Activated T-helper 1 cell treated with anti-CD3 and anti-CD28 coated beads, Interleukin-2, amount 50 U/mL, for 16 hours (primary cell): ENCODE data around the gene BRD7.

Experiments used
- DNase-seq, 2 donors: peaks; one replicate each; pipeline ENCODE4 v3.0.0-alpha.2; 2020; ENCODE audit warnings: low read depth in 1 of 2, low spot score in 1 of 2

Gene BRD7

DNA sequence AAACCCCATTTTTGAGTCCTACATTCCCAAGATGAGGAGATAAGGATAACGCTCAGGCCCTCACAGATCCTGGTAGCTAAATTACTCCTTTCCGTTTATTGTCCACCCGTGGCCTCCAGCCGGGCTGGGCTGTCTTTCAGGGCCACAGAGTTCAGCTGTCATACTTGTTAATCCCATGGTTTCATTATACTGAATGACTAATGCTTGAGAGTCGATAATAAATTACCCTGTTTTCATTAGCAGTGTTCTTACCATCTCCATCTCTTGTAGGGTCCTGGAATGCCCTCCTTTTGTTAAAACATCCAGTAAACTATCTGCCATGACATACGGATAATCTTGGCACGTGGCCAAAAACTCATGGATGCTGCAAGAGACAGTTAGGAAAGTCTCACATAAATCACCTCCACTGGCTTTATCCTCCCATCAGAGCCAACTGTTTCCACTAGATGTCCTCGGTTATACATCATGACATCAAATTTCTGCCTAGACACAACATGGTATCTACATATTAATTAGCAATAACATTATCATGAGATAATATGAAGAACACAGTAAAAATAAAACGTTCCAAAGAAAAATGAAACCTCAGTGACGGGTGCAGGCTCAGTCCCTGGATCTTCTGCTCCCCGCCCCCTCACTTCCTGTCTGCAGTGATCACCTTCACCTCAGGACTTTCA lies 45.3 kb downstream of the BRD7 start:
- no peak for DNase-seq

DNA sequence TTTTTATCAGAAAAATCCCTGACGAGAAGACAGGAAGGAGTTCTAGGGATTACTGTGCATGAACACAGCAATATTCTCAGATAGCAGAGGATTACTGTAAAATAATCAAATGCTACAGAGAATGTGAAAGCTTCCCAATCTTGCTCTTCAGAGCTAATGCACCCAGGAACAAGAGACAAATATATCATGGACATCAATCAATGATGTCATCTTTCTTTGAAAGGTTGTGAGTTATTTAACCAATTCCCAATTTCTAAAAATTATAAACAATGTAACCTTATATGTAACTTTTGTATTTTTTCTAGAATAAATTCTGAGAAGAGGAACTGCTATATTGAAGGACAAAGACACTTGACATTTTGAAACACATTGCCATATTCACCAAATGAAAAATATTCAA lies 46.5 kb downstream of the BRD7 start:
- DNase-seq: no peak

DNA sequence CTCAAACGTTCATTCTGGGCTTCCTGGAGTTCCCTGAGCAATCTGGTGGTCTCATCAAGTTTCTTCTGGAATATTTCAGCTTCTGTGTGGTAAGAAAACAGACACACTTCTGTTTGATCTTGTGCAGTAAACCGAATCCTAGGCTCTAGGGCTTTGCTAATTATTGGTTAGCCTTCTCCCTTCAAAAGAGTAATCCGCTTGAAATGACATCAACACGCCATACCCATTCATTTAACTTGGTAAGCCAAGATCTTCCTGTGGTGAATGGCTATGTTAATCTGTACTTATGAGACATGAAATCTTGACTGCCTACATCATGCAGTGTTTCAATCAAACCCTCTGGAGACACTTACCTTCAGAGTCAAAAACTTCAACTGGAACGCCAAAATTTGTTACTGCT lies 48.5 kb downstream of the BRD7 start:
- no peak for DNase-seq

DNA sequence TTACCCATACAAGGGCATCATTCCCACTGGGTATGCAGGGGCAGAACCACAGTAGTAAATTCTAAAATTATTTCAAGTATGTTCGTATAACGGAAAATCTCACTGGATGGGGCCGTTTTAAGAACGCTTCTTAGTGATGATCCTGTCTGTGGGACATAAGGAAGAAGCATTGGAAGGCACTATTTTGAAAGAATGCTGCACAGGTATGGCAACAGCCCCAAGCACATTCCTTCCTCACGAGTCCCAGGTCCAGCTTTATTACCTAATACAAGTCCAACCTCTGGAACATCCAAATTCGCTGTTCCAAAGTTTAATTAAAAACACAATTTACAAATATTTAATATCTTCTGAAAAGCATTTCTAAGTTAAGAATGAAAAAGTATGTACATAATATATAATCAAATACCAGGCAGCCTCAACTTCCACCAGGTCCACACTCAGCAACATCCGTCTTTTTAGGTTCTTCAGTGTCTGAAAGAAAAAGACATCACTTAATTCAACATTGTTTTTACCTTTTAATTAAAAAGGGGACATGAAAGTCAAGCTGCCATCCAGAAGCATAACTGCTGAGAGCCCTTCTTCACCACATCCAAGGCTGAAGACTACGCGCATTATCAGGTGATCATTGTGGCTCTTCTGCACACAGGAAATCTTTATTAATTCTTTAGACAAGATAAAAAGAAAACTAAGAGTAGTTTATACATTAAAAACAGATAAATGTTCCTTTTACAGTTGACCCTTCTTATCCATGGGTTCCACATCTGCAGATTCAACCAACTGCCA lies 49.8 kb downstream of the BRD7 start:
- DNase-seq: no peak

DNA sequence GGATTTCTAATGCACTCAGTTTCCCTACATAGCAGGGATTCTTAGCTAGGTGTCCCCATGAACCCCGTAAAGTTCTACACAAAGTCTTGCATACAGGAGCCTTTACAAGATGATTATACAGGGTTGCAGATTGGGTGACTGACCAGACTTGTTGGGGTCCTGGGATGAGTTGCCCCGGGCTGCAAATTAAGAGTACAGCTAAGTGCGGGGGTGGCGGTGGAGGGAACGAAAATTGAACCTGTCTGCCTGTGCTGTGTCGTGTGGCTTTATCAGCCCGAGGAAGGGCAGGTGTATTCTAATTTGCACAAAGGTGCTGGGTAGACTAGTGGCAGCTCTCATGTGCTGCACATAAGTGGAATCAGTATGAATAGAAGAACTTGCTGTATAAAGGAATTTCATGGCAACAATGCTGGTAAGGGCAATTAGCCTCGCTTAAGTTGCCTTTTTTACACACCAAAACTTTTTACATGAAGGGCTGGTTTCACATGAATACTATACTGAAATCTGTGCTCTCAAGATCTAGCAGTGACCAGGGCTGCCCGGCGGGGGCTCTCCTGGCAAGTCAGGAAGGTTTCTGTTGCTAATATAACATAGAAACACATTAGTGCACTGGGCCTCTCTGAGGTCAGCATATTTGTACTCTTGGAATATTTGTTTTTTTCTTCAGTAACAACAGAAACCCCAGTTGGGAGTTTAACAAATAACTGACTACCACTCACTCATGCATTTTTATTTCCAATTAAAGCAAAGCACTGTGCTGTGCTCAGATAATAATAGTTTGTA lies 51.7 kb downstream of the BRD7 start:
- DNase-seq: no peak

DNA sequence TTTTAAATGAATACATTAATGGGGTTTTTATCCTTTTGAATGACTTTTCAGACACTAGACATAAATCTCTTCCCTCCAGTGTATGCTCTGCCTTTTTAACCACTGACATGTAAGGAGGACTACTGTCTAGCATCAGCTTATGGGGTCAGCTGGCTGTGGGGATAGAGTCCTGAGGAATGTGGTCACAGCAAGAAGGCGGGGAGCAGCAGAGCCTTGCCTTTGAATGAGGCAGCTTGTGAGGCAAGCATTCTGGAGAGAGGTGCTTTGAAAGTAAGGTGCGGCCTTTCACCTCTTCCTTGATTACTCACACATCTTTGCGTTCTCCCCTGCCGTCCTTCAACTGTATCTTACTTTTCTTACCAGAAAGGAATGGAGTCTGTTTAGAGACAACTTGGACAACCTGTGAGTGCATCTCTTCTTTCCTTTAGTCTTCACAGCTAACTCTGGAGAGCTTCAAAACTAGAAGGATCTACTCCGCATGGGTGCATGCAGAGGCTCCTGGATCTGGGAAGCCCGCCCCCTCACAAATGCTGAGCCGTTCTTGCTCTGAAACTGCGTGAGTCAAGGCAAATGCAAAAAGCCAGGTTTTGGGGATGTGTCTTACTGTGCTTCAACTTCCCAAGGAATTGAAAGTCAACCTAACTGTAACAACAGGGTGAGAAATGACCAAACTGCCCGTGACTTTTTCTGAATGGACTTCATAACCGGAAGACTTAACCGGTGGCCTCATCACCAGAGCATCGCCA lies 52.5 kb downstream of the BRD7 start:
- no peak for DNase-seq

DNA sequence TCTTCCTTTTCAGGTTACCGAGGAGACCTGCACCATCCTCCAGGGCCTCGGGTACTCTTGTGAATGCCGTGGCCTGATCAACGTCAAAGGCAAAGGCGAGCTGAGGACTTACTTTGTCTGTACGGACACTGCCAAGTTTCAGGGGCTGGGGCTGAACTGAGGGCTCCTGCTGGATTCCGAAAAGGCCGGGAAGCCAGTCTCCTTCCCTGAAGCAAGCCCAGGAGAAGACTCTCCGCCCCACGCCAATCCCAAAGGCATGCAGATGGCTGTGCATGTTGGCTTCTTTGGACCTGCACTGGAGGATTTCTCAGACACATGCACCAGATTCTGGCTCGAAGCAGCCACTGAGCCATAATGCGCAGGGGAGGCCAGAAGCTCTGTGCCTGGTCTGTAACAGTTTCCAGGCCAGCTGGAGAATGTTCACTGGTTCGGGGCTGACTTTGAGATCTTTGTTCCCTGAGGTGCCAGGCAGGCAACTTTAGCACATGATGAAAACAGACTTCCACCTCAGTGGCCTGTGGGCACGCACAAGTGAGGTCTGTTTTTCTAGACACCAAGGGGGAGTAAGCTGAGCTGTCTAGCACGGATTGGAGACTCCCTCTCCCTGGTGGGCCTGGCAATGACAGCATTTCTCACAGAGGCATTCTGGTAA lies 53.3 kb downstream of the BRD7 start:
- DNase-seq: peak in 1 of 2 donors; percentile 3

DNA sequence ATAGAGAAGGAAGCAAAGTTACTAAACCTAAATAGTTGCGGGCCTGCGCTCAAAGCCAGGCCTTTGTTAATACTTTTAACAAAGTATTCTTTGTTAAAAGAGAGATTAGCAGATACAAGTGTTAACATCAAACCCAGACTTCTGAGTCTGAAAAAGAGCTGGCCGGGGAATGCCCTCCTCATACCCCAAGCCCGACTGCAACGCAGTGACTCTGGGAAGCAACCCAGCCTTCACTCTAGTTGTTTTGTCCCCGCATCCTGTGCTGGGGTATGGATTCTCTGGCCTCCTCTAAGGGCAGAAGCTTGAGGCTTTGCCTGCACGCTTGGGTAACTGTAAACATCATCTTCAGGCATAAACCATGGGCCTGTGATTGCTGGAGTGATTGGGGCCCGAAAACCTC lies 54.1 kb downstream of the BRD7 start:
- no peak for DNase-seq

DNA sequence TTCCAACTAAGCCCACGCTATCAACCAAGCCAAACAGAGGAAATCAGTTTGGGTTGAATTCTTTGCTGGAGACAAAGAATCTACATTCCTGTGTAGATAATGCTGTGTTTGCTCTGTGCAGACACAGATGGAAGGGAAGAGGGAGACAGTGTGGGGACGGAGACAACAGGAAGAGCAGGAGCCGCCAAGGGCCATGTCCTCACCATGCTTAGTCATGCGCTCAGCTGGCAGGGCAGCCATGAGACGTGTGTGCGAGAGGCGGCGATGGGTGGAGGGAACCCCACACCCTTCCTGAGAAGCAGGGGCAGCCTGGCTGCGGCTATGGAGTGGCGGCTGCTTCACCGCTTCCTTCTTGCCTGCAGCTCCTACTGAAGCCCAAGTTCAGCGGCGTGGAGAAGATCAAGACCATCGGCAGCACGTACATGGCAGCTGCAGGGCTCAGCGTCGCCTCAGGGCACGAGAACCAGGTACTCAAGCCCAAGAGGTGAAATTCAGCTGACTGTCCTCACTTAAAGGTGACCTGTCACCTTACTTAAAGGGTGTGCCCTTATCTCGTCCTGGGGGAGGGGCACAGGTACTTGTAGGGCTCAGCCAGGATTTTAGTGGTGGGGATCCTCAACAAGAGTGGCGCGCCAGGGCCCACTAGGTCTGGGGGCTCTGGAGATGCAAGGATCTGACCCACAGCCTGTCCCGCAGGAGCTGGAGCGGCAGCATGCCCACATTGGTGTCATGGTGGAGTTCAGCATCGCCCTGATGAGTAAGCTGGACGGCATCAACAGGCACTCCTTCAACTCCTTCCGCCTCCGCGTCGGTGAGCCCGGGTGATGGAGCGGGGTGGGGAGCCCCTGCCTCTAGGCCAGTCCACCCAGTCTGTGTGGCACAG lies 55.0 kb downstream of the BRD7 start:
- peak; percentile 2 to 10 for DNase-seq

DNA sequence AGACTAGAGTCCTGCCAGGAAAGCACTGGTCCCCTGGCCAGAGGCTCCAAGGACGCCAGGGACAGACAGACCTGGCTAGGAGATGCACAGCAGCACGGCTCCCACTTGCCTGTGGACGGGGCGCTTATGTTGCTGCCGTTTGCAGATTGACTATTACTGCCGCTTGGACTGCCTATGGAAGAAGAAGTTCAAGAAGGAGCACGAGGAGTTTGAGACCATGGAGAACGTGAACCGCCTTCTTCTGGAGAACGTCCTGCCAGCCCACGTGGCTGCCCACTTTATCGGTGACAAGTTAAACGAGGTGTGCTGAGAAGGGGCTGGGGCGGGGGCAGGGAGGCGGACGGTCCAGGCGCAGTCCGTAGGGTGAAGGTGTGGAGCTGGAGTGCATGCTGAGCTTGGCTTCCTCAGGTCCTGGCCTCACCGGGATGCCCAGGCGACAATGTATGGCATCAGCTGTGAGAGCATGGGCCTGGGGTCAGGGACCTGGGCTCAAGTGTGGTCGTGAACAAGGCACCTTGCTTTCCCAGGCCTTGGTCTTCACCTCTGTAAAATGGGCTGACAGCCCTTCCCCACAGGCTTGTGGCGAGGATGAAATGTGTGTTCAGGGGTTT lies 56.8 kb downstream of the BRD7 start:
- DNase-seq: no peak

DNA sequence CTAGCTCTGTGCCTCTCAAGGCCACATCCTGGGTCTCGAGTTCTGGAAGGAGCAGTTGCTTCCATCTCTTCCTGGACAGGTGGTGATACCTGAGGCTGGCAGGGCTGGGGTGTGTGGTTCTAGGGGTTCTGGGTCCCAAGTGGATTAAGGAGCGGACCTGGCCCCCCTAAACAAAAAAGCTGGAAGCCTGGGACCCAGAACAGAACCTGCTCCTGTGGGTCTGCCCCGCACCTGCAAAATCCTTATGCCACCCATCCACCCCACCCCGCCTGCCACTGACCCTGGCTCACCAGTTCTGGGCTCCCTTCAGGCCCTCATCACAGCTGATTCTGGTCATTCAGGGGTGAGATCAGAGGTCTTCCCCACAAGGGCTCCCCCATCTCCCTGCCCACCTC lies 57.7 kb downstream of the BRD7 start:
- no peak for DNase-seq

DNA sequence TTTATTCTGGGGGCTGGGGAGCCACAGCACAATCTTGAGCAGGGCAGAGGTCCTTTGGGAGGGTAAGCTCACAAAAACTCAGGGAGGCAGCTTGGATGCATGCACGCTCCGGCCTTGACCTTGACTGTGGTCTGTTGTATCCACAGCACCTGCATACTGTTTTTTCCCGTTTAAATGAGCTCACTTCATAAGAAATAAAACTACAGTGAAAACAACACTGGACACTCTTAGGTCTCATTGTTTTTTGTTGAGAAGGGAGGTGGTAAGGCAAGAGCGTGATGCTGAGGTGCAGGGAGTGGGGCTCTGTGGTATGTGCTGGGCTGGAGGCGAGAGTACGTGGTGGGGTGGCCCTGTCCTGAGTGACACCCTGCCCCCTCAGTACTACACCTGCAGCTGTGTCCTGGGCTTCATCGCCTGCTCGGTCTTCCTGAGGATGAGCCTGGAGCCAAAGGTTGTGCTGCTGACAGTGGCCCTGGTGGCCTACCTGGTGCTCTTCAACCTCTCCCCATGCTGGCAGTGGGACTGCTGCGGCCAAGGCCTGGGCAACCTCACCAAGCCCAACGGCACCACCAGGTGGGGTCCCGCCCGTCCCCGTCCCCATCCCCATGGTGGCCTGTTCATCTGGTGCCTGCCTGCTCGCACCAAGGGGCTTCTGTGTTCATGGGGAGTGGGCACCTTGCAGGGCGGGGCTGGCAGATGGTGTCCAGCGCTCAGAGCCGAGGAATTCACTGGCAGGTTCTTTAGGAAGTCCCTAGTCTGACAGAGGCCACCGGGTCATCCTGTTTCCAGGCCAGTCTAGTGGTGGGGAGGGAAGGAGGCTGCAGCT lies 58.3 kb downstream of the BRD7 start:
- peak in 1 of 2 donors; percentile 4 for DNase-seq

DNA sequence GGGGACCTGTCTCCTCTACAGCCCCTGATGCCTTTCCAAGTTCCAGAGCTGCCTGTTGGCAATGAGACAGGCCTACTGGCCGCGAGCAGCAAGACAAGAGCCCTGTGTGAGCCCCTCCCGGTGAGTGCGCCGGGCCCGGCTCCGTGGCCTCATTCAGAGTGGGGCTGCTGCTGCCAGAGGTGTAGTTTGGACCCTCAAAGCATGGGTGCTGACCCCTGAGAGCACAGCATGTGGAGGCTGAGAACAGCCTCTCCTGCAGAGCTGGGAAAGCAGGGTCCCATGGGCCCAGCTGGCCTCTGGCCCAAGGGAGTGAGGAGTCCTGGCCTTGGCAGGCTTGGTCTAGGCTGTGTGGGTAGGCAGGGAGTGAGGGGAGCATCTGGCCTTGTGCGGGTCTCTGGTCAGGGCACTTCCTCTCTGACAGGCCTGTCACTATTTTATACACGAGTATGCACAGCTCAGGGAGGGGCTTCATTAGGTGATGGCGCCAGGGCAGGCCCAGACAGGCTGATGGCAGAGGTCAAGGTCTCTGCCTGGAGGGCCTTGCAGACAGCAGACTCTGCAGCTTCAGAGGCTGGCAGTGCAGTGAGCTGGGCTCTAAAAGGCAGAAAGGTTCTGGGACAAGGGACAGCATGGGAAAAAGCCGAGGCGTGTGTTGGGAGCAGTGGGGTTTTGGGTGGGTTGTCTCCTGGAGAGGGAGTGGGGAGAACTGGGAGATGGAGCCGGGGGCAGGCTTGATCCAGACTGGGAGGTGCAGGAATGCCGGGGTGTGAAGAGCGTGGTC lies 59.1 kb downstream of the BRD7 start:
- peak in 1 of 2 donors; percentile 2 for DNase-seq

DNA sequence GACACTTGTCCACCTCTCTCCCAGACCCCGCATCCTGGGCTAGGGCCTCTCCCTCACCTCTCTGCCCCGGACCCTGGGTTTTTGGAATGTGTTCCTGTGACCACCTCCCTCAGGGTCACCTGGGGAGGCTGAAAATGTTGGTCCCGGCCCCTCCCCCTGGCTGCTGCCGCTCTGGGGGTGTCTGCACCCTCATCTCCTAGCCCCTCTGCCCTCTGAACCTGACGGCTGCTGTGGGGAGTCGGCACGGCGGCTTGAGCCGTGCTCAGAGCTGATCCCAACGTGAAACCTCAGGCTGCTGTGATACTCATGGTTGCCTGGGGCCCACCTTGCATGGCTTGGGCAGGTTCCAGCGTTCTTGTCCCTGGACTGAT lies 59.6 kb downstream of the BRD7 start:
- DNase-seq: peak in 1 of 2 donors; percentile 3

DNA sequence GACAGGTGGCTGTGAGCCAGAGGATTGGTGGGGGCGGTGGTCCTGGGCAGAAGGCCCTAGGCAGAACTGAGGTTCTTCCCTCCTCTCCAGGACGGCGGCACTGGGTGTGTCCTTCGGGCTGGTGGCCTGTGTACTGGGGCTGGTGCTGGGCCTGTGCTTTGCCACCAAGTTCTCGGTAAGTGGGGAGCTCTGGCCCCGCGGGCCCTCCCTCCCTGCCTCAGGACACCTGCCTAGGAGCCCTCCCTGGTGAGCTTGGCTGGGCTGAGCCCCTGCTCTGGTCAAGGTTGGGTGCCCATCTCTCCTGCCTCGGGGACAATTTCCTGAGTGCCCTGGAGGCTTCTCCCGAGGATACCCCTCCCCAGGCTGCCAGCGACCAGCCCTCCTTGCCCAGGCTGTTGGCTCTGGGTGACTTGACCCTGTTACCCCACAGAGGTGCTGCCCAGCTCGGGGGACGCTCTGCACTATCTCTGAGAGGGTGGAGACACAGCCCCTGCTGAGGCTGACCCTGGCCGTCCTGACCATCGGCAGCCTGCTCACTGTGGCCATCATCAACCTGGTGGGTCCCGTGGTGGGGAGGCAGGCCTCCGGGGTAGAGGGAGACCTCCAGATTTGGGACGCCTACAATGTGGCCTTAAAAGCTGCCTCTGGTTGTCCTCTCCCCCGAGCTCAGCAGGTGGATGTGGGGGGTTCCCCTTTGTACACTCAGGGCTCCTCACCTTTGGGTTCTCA lies 60.4 kb downstream of the BRD7 start:
- peak in 1 of 2 donors; percentile 2 for DNase-seq

DNA sequence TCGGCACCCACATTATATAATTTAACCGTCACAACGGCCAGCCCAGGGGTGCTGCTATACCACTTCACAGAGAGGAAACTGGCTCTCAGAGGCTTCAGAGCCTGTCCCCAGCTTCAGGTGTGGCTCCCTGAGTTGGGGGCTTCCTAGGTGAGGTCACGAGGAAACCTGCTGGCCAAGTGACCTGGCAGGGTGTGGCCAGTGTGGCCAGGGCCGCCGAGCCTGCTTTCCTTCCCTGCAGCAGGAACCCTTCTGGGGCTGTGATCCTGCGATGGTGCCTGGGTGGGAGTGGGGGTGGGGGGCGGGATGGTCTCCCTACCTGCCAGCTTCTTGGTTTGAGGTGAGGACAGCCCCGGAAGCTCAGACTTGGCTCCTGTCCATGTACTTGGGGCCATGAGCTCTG lies 62.5 kb downstream of the BRD7 start:
- no peak for DNase-seq

DNA sequence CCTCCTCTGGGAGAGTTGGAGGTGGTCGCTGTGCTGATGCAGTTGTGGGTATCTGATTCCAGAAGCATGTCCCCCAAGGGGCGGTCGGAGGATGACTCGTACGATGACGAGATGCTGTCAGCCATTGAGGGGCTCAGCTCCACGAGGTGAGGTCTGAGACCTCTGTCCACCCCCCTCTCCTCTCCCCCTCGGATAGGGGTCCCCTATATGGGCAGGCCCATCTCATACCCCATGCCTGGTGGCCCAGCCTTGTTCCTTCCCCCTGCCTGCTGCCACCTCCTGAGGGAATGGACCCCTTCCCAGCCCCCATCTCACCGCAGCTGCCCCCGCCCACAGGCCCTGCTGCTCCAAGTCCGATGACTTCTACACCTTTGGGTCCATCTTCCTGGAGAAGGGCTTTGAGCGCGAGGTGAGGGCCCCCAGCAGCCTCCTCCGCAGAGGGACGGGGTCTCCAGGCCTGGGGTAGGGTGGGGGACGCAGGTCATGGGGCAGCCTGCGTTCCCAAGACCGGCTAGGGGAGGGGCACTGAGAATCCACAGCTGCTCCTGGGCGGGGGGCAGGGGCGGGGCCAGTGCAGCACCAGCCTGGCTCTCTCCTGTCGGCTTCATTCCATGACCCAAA lies 63.2 kb downstream of the BRD7 start:
- no peak for DNase-seq
